Measurements from ENCODE around the gene SOAT2. TPM values are rescaled to one million over a fixed set of nuclear protein-coding genes. Genes with fewer than 3 reads are reported as not detected.

SOAT2 gene
- total RNA-seq, 1 experiment from 2014 or later: not detected

DNA sequence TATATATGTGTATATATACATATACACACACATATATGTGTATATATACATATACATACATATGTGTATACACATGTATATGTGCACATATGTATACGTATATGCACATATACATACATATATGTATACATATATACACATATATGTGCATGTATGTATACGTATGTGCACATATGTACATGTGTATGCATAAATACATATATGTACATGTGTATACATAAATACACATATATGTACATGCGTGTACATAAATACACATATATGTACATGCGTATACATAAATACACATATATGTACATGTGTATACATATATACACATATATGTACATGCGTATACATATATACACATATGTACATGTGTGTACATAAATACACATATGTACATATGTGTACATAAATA lies 43.9 kb downstream of the SOAT2 start:
- Mint-ChIP-seq H3K9me3 (no peaks in the 10 kb centered on the region), H3K27me3 (ENCODE audit: low read depth) (peaks cover 24% of the 10 kb centered on the region), H3K4me3 (no peak overlapping the region), H3K36me3 (ENCODE audit: insufficient read depth in 1 of 3, low read depth in 3 of 3) (no peaks in the 10 kb centered on the region), H3K4me1 (peaks cover 0 to 4% of the 10 kb centered on the region in 2 experiments; a peak in 2 of 4 replicates), H3K27ac (no peak overlapping the region)
- Histone ChIP-seq H2AFZ (ENCODE audit: low read length) (no peak overlapping the region), H2BK12ac (ENCODE audit: insufficient read length, low read depth, low read length) (no peak overlapping the region), H3K27ac (ENCODE audit: insufficient read length, low read depth, low read length) (no peak overlapping the region), H3K14ac (ENCODE audit: insufficient read depth, low read length) (no peak overlapping the region), H3T11ph (ENCODE audit: low read length) (no peak overlapping the region), H3K4me1 (ENCODE audit: insufficient read depth, low read length) (no peaks in the 10 kb centered on the region; the same call in 1 of the 2 replicates), H2BK5ac (ENCODE audit: insufficient read length, low read length) (no peak overlapping the region), H3K23me2 (ENCODE audit: insufficient read length, low read depth, low read length, poor library complexity, severe bottlenecking) (no peaks in the 10 kb centered on the region), H2BK20ac (ENCODE audit: low read depth, low read length, poor library complexity, severe bottlenecking) (no peak overlapping the region), H4K5ac (ENCODE audit: insufficient read length, low read depth, low read length) (no peak overlapping the region), H3K9me3 (ENCODE audit: control insufficient read depth, low read depth, low read length) (no peaks in the 10 kb centered on the region), H3K18ac (ENCODE audit: insufficient read length, low read depth, low read length) (no peak overlapping the region), H2BK120ac (ENCODE audit: low read depth, low read length, poor library complexity, severe bottlenecking) (no peak overlapping the region), H3K56ac (ENCODE audit: insufficient read length, low read depth, low read length) (no peak overlapping the region), H3K27me3 (ENCODE audit: insufficient read depth, low read length) (no peaks in the 10 kb centered on the region), H3K4ac (ENCODE audit: low read depth, low read length) (no peak overlapping the region), H3K79me2 (ENCODE audit: insufficient read depth, low read length) (no peaks in the 10 kb centered on the region), H2AK5ac (ENCODE audit: insufficient read length, low read length) (no peak overlapping the region), H4K20me1 (ENCODE audit: control insufficient read depth, insufficient read depth, insufficient read length) (no peaks in the 10 kb centered on the region), H2BK15ac (ENCODE audit: low read depth, low read length) (no peak overlapping the region), H3K4me2 (ENCODE audit: insufficient read depth, insufficient read length, low read length) (no peak overlapping the region), H4K91ac (ENCODE audit: insufficient read length, low read depth, low read length) (no peak overlapping the region), H3K23ac (ENCODE audit: insufficient read length, low read depth, low read length) (no peak overlapping the region), H3K9ac (ENCODE audit: extremely low read depth, insufficient read length, low read length) (no peak overlapping the region), H3K79me1 (ENCODE audit: insufficient read depth, low read depth, low read length, poor library complexity, severe bottlenecking) (no peaks in the 10 kb centered on the region), H4K8ac (replicated peaks; ENCODE audit: insufficient read length, low read depth, low read length) (no peak overlapping the region)
- no peak for DNase-seq
- TF ChIP-seq, protein P1, sequence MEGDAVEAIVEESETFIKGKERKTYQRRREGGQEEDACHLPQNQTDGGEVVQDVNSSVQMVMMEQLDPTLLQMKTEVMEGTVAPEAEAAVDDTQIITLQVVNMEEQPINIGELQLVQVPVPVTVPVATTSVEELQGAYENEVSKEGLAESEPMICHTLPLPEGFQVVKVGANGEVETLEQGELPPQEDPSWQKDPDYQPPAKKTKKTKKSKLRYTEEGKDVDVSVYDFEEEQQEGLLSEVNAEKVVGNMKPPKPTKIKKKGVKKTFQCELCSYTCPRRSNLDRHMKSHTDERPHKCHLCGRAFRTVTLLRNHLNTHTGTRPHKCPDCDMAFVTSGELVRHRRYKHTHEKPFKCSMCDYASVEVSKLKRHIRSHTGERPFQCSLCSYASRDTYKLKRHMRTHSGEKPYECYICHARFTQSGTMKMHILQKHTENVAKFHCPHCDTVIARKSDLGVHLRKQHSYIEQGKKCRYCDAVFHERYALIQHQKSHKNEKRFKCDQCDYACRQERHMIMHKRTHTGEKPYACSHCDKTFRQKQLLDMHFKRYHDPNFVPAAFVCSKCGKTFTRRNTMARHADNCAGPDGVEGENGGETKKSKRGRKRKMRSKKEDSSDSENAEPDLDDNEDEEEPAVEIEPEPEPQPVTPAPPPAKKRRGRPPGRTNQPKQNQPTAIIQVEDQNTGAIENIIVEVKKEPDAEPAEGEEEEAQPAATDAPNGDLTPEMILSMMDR (conservative IDR thresholded peaks at IDR 0.05): no peak
- WGBS (ENCODE audit: extremely low coverage, insufficient read length, low lambda C conversion rate): no CpG with 5 or more reads among the region's 5 CpGs

Measured in H9 (cell line).